Measurements from ENCODE around the gene UPP2.

DNA sequence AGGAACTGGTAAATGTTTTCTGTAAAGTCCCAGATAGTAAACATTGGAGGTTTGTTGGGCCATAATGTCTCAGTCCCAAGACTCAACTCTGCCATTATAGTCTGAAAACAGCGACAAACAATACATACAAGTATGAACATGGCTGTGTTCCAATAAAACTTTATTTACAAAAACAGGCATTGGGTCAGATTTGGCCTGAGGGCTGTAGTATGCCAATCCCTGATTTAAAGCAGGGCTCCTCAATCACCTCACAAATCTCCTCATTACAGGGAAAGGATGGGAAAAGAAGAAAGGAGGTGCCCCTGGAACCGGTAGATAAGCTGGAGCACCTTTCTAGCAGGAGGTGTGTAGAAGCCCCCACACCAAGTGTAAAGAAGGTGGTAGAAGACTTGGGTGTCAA, 48.9 kb upstream of the UPP2 start:
- TF ChIP-seq CTCF (IDR thresholded peaks at IDR 0.05) (no peak), POLR2A (IDR thresholded peaks at IDR 0.05) (no peak), EP300 (IDR thresholded peaks at IDR 0.05) (no peak)

Data from tibial nerve (tissue), 4 donors.